GM19238 (cell line): ENCODE data around the gene FOXO1.

Source experiments
- DNase-seq: peaks from one replicate; pipeline ENCODE4 v3.0.0; 2011; ENCODE audit warnings: low spot score; ENCODE audit not compliant: insufficient read length

FOXO1 gene

GRCh38 chr13:40514802-40515201, 151.6 kb downstream of the FOXO1 start:
- no peak for DNase-seq

DNA sequence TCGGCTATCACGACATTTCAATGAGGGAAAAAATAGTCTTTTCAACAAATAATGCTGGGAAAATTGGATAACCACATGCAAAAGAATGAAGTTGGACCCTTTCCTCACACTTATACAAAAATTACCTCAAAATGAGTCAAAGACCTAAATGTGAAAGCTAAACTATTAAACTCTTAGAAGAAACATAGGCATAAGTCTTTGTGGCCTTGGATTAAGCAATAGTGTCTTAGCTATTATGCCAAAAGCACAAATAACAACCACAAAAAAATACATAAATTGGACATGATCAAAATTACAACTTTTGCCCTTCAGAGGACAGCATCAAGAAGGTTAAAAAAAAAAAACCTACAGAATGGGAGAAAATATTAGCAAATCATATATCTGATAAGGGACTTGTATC, 156.6 kb downstream of the FOXO1 start:
- no peak for DNase-seq

DNA sequence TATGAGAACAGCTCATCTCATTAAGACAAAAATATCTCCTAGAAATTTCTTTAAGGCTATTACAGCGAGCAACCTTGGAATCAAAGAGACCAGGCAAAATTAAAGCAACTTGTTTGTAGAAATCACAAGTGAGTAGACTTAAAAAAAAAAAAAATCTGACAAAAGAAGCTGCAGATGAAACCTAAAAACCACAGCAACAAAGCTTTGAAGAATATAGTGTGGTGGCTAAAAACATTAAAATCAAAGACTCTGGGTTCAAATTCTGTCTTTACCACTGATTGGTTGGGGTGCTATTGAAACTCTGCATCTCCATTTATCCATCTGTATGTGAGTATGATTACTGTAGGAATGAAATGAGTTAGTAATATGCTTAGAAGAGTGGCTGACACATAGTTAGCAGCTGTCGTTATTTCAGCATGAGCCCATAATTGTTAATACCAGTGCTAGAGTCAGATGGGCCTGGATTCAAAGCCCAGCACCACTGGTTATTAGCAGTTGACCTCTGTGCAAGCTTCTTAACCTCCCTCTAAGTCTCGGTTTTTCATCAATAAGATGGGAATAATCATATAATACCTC, 157.6 kb downstream of the FOXO1 start:
- DNase-seq = no peak

DNA sequence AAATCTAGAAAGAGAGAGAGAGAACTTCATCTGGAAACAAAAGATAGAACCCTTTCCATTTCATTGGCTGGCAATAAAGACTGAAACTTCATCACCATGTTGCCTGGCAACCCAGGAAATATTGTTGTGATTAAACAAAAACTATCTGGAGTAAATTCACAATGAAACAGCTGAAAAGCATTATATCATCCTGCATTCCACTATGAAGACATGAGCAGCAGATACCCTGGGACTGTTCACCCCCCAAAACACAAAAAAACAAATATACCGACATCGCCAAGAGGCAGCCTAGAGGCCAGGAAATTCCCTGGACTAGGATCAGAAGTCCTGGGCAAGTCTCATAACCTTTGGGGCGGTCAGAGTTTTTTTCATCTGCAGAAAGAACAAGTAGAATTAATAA, 158.3 kb downstream of the FOXO1 start:
- DNase-seq = no peak

GRCh38 chr13:40506592-40507446, 159.6 kb downstream of the FOXO1 start:
- DNase-seq = no peak
